ENCODE results near the gene WDR35. TPM values are rescaled to one million over a fixed set of nuclear protein-coding genes. Genes with fewer than 3 reads are reported as not detected.
A peak's percentile ranks its signal among the peaks of the same experiment; 100 is the strongest.

The WDR35 gene
- total and polyA plus RNA-seq, 8 donors, result 2.6 to 7.2 (median 3.8) TPM

- H3K27me3 ChIP-seq, result no peaks in the 10 kb centered on the region
- FAIRE-seq (no peak), DNase-seq (no peak), ATAC-seq (no peak)
- H3K4me3 ChIP-seq, result no peak overlapping the region
- intact Hi-C loops (cut with DNase I), result no loop called here
- peaks cover 3 to 61% (median 13%) of the 10 kb centered on the region in 3 donors for H3K36me3 ChIP-seq
- TF ChIP-seq CTCF (IDR thresholded peaks at IDR 0.05), result no peak
- no peaks in the 10 kb centered on the region for H3K9me3 ChIP-seq
- no peaks in the 10 kb centered on the region for H3K4me1 ChIP-seq
- WGBS, 2 donors, result 51 to 59% methylated on average over 4 of the region's 4 CpGs
- H3K27ac ChIP-seq, result no peak overlapping the region
Observed at GRCh38 chr2:20034218-20034617, 44.3 kb upstream of the WDR35 start.

GRCh38 chr2:20033322-20033721 is 43.4 kb upstream of the WDR35 start:
- no peaks in the 10 kb centered on the region for H3K4me1 ChIP-seq
- WGBS, 2 donors, result 86 to 89% methylated on average over 3 of the region's 3 CpGs
- ATAC-seq, result no peak

GRCh38 chr2:20030224-20030623 is 40.3 kb upstream of the WDR35 start:
- intact Hi-C loops (cut with DNase I), result no loop called here
- no peaks in the 10 kb centered on the region for H3K4me1 ChIP-seq
- DNase-seq, result no peak
- TF ChIP-seq CTCF (IDR thresholded peaks at IDR 0.05), result no peak
- H3K27ac ChIP-seq, result no peak overlapping the region
- H3K27me3 ChIP-seq, result no peaks in the 10 kb centered on the region
- peaks cover 3 to 44% (median 8%) of the 10 kb centered on the region in 3 donors for H3K36me3 ChIP-seq
- H3K9me3 ChIP-seq, result no peaks in the 10 kb centered on the region
- ATAC-seq, result no peak
- no peak for FAIRE-seq
- H3K4me3 ChIP-seq, result no peak overlapping the region
- 96 to 99% methylated on average over 6 of the region's 6 CpGs for WGBS, 2 donors

More at GRCh38 chr2:20033322-20033721, 43.4 kb upstream of the WDR35 start:
- H3K9me3 ChIP-seq, result no peaks in the 10 kb centered on the region
- TF ChIP-seq CTCF (IDR thresholded peaks at IDR 0.05), result no peak
- intact Hi-C loops (cut with DNase I), result no loop called here
- peaks cover 3 to 58% (median 8%) of the 10 kb centered on the region in 3 donors for H3K36me3 ChIP-seq
- H3K27ac ChIP-seq, result no peak overlapping the region
- H3K4me3 ChIP-seq, result no peak overlapping the region
- DNase-seq (no peak), FAIRE-seq (no peak)
- H3K27me3 ChIP-seq, result no peaks in the 10 kb centered on the region

DNA sequence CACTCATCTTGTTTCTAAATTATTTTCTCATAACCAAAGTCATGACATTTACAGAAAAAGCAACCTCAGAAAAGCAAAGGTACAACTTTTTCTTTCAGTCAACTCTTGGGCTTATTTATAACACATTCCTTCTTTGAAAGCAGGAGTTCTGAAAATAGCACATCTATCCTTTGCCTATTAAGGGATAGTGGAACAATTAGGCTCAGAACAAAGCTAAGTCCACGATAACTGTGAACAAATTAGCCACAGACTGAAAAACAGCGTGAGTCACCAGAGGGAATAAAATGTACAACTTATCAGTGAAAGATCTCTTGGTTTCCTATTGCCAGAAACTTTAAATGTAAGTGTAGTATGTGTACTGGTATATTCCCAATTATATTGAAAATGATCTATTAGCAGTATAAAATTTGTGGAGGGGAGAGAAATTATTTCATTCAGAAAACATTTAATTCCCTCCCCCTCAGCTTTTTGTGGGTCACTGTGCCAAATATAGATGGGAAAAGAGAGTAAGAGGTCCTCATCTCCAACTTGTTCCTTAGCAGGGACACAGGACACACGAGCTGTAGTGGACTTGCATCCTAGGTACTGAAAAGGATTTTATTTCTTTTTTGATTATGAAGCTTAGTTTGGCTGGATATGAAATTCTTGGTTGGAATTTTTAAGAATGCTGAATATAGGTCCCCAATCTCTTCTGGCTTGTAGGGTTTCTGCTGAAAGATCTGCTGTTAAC is 38.0 kb upstream of the WDR35 start:
- Histone ChIP-seq H3K4me3 (no peak overlapping the region), H3K4me1 (no peaks in the 10 kb centered on the region), H3K9me3 (no peaks in the 10 kb centered on the region), H3K27me3 (no peaks in the 10 kb centered on the region), H3K27ac (no peak overlapping the region), H3K36me3 (peaks cover 0 to 25% (median 3%) of the 10 kb centered on the region in 3 donors)
- 90 to 91% methylated on average over 3 of the region's 3 CpGs for WGBS, 2 donors
- FAIRE-seq, result no peak
- ATAC-seq, result no peak
- TF ChIP-seq CTCF (IDR thresholded peaks at IDR 0.05), result no peak
- intact Hi-C loops (cut with DNase I), result no loop called here
- DNase-seq, result no peak

DNA sequence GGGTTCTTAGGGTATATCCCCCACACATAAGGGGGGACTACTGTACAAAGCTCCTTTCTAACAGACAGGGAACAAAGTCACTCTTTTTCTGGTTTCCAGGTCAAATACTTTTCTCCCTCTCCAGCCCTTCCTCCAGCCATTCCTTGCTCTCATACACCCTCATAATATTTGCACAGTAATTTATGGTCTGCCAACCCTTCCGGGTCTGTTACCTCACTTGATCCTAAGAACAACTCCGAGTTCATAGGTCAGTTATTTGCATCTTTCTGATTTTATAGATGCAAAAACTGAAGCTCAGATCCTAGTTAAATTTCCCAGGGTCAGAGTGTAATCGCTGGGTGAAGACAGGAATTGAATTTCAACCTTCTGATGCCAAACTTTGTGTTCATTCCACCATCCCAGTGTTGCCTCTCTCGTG is 37.4 kb upstream of the WDR35 start:
- whole genome bisulfite sequencing, 2 donors, result 46 to 63% methylated on average over 4 of the region's 4 CpGs
- ATAC-seq (peak in 1 of 4 donors; percentile 58), FAIRE-seq (no peak), DNase-seq (no peak)
- intact Hi-C loops (cut with DNase I), result no loop called here
- H3K4me3 ChIP-seq, result no peak overlapping the region
- H3K27ac ChIP-seq, result no peak overlapping the region
- H3K27me3 ChIP-seq, result no peaks in the 10 kb centered on the region
- H3K36me3 ChIP-seq, result peaks cover 0 to 22% (median 3%) of the 10 kb centered on the region in 3 donors
- H3K9me3 ChIP-seq, result no peaks in the 10 kb centered on the region
- no peaks in the 10 kb centered on the region for H3K4me1 ChIP-seq
- no peak for TF ChIP-seq CTCF (IDR thresholded peaks at IDR 0.05)

All from pancreas (tissue), 10 donors.